K562 (cell line): ENCODE results near the gene PCNX2. TPM values are rescaled to one million over a fixed set of nuclear protein-coding genes. Genes with fewer than 3 reads are reported as not detected.

Source experiments
- ATAC-seq: fragments of 200-7000 bp; cut with Tn5 transposase; 3 replicates; pipeline ENCODE4 v1.9.1; 2020; ENCODE audit warnings: moderate library complexity
- BruUV-seq: library from RNA; stranded (reverse); fragments of 400-500 nt; replicated peaks from 2 replicates; lab custom pipeline; 2021; lab: Mats Ljungman, UMichigan
- CTCF ChIA-PET: fragments of 300-600 bp; formaldehyde crosslinking; extraction: SDS; loops from one replicate; lab custom pipeline; 2021; ENCODE audit warnings: low intra/inter-chr PET ratio; lab: Yijun Ruan, JAX
- POLR2A ChIA-PET: fragments of 300-600, 350-650 bp; sonication (Branson Sonifier 250); formaldehyde crosslinking; extraction: SDS; loops from one replicate; lab custom pipeline; 2021; ENCODE audit warnings: antibody characterized with exemption, inconsistent platforms; lab: Yijun Ruan, JAX
- DNase-seq, 4 experiments: peaks; one replicate each; pipeline versions ENCODE4 v3.0.0 to v3.0.0-alpha.2; 2011 to 2018; ENCODE audit warnings: low spot score in 3 of 4, mixed read lengths in 3 of 4; ENCODE audit errors: extremely low read depth in 1 of 4
- FAIRE-seq: peaks from 2 replicates; lab custom pipeline; 2011; peaks lifted over from hg19 to GRCh38; lab: Jason Lieb, UNC
- H2AFZ ChIP-seq: 2 replicates; pipeline ENCODE4 v1.6.0; 2011; ENCODE audit warnings: low read depth, low read length, control low read depth, inconsistent platforms
- H3K27ac ChIP-seq: fragments of 200-600 bp; 3 replicates; pipeline ENCODE4 v1.8.0; 2011; ENCODE audit warnings: low read depth, mild to moderate bottlenecking, control low read depth, inconsistent platforms, low read length, moderate library complexity, mixed read lengths; ENCODE audit errors: extremely low read depth
- H3K27me3 ChIP-seq, 2 experiments: fragments of 300-600 bp in 1 of 2; 2 replicates in 1 of 2; 3 replicates in 1 of 2; pipeline versions ENCODE4 v1.6.0 to v1.8.0; 2011; ENCODE audit warnings: inconsistent platforms in 2 of 2, low read length in 2 of 2, mild to moderate bottlenecking in 1 of 2, mixed read lengths in 1 of 2, moderate library complexity in 1 of 2; ENCODE audit not compliant: control insufficient read depth in 2 of 2, insufficient read depth in 2 of 2
- H3K36me3 ChIP-seq: fragments of 300-600 bp; 3 replicates; pipeline ENCODE4 v1.8.0; 2011; ENCODE audit warnings: mild to moderate bottlenecking, low read length, inconsistent platforms; ENCODE audit not compliant: control insufficient read depth, insufficient read depth
- H3K4me1 ChIP-seq, 2 experiments: fragments of 200-600 bp in 1 of 2; replicated peaks in 1 of 2; 2 replicates in 1 of 2; 3 replicates in 1 of 2; pipeline versions ENCODE4 v1.5.1 to v1.8.0; 2011; ENCODE audit warnings: inconsistent platforms in 2 of 2, low read length in 2 of 2, mild to moderate bottlenecking in 1 of 2, mixed read lengths in 1 of 2, moderate library complexity in 1 of 2; ENCODE audit not compliant: control insufficient read depth in 2 of 2, insufficient read depth in 2 of 2
- H3K4me2 ChIP-seq: 2 replicates; pipeline ENCODE4 v1.6.1; 2011; ENCODE audit warnings: low read length, control low read depth, inconsistent platforms, mixed read lengths; ENCODE audit not compliant: insufficient read depth
- H3K4me3 ChIP-seq: fragments of 200-600 bp; sonication (generic), shearing (Covaris generic); 2 replicates; pipeline ENCODE4 v1.5.1; 2016; ENCODE audit warnings: control low read depth, inconsistent platforms
- H3K79me2 ChIP-seq: fragments of 200-600 bp; 3 replicates; pipeline ENCODE4 v1.8.0; 2011; ENCODE audit warnings: low read length, inconsistent platforms; ENCODE audit not compliant: control insufficient read depth, insufficient read depth
- H3K9ac ChIP-seq, 2 experiments: 2 replicates each; pipeline versions ENCODE4 v1.6.0 to v1.6.1; 2011; ENCODE audit warnings: low read depth in 2 of 2, low read length in 2 of 2, control low read depth in 1 of 2, inconsistent platforms in 1 of 2, mild to moderate bottlenecking in 1 of 2, mixed read lengths in 1 of 2; ENCODE audit not compliant: insufficient read depth in 1 of 2
- H3K9me1 ChIP-seq: one replicate; pipeline ENCODE4 v1.6.0; 2011; ENCODE audit warnings: inconsistent platforms, mild to moderate bottlenecking, low read length, moderate library complexity; ENCODE audit not compliant: control insufficient read depth, insufficient read depth
- H3K9me3 ChIP-seq: replicated peaks from 2 replicates; pipeline ENCODE4 v1.5.1; 2011; ENCODE audit warnings: low read depth, low read length, inconsistent platforms; ENCODE audit not compliant: control insufficient read depth, insufficient read depth
- H4K20me1 ChIP-seq: replicated peaks from 2 replicates; pipeline ENCODE4 v1.6.1; 2011; ENCODE audit warnings: low read length, inconsistent platforms, mixed read lengths; ENCODE audit not compliant: control insufficient read depth, insufficient read depth
- GATAD2A ChIP-seq: fragments of 450-650 bp; IDR thresholded peaks from 2 replicates; pipeline ENCODE4 v1.6.1; 2017
- HDAC2 ChIP-seq: fragments of 450-650 bp; IDR thresholded peaks from 2 replicates; pipeline ENCODE4 v1.6.1; 2016; ENCODE audit warnings: mild to moderate bottlenecking
- MAZ ChIP-seq, 2 experiments: fragments of 450-650 bp in 1 of 2; sonication (generic) in 1 of 2; formaldehyde crosslinking; IDR thresholded peaks in 1 of 2; conservative IDR thresholded peaks in 1 of 2; 2 replicates each; pipeline versions ENCODE4 v1.4.0 to v1.5.0; 2020; ENCODE audit warnings: mild to moderate bottlenecking in 1 of 2, missing genetic modification reagents in 1 of 2
- PBX2 ChIP-seq, 2 experiments: IDR thresholded peaks in 1 of 2; conservative IDR thresholded peaks in 1 of 2; 2 replicates each; pipeline ENCODE4 v1.6.1; 2016; ENCODE audit warnings: low read depth in 2 of 2, mild to moderate bottlenecking in 1 of 2, missing compliant biosample characterization in 1 of 2, missing genetic modification characterization in 1 of 2, moderate library complexity in 1 of 2
- RAD21 ChIP-seq, 2 experiments: fragments of 250-450 bp in 1 of 2; fragments of 450-650 bp in 1 of 2; sonication (Bioruptor Pico) in 1 of 2; formaldehyde crosslinking in 1 of 2; IDR thresholded peaks in 1 of 2; conservative IDR thresholded peaks in 1 of 2; 2 replicates each; pipeline versions ENCODE4 v1.4.0 to v1.8.0; 2020 to 2022; ENCODE audit warnings: mild to moderate bottlenecking in 2 of 2, moderate library complexity in 1 of 2
- RNF2 ChIP-seq: sonication (generic); IDR thresholded peaks from 2 replicates; pipeline ENCODE4 v1.6.1; 2016
- TSHZ1 ChIP-seq: fragments of 250-450 bp; sonication (Bioruptor Pico); IDR thresholded peaks from 2 replicates; pipeline ENCODE4 v1.4.0; 2020; ENCODE audit warnings: mild to moderate bottlenecking, moderate library complexity
- XRCC4 ChIP-seq: IDR thresholded peaks from one replicate; pipeline ENCODE4 v1.6.1; 2011; ENCODE audit not compliant: insufficient read depth, insufficient read length; ENCODE audit errors: extremely low read depth
- ZBTB5 ChIP-seq: fragments of 450-650 bp; IDR thresholded peaks from 2 replicates; pipeline ENCODE4 v1.6.1; 2017; ENCODE audit warnings: antibody characterized with exemption
- ZKSCAN3 ChIP-seq: fragments of 250-450 bp; sonication (Bioruptor Pico); IDR thresholded peaks from 2 replicates; pipeline ENCODE4 v1.4.0; 2020
- WGBS: fragments of 100-300 bp; shearing (Covaris generic); methylation state at CpG from one replicate; pipeline ENCODE4 v1.1.6; 2016; ENCODE audit warnings: low coverage, mixed read lengths; ENCODE audit not compliant: insufficient coverage; ENCODE audit errors: missing lambda C conversion rate; 5-methylcytosine and 5-hydroxymethylcytosine counted together
- in situ Hi-C: fragments of 300-500 bp; cut with MboI; formaldehyde crosslinking; loops from 4 replicates; pipeline ENCODE4 v1.15.0; 2018; ENCODE audit warnings: inconsistent platforms, mixed read lengths
- intact Hi-C: fragments of 100-400 bp; cut with micrococcal nuclease; formaldehyde crosslinking; loops from 2 replicates; pipeline ENCODE4 v1.14.2; 2022
- polyA plus RNA-seq, 8 experiments: library from polyadenylated mRNA; depleted of rRNA in 4 of 8; stranded (reverse) in 5 of 8; unstranded in 3 of 8; fragments of >200 nt; fragmentation: Nextera tagmentation in 2 of 8; fragmentation: Illumina TruSeq in 1 of 8; extraction: Ambion mirVana in 2 of 8; extraction: Trizol in 1 of 8; gene quantifications; 2 replicates each; pipeline versions ENCODE4 v1.2.1 to v1.2.3, GENCODE V29; 2011 to 2014; ENCODE audit warnings: inconsistent platforms in 1 of 8, missing spikeins in 1 of 8
- total RNA-seq, 7 experiments: library from RNA; depleted of rRNA in 6 of 7; stranded (reverse); fragments of >200 nt in 6 of 7; fragmentation: Illumina TruSeq in 2 of 7; extraction: Trizol in 2 of 7; gene quantifications; 2 replicates each; pipeline versions ENCODE4 v1.2.1 to v1.2.3, GENCODE V29; 2011 to 2021; ENCODE audit warnings: low replicate concordance in 1 of 7

The PCNX2 gene
- total and polyA plus RNA-seq, 9 of the 15 experiments (the other 6 are each of a cell fraction or from before 2014, with no cell fraction given), result 0.07 to 0.33 TPM; not detected in 7

- no peaks in the 10 kb centered on the region for H3K9me1 ChIP-seq
- WGBS, result 96% methylated on average over 2 of the region's 2 CpGs
- H4K20me1 ChIP-seq, result 0 out of 2 replicates have a peak, but pooled peaks cover 4% of the 10 kb centered on the region
- in situ Hi-C loops, result no loop called here
- no peak overlapping the region for H3K27ac ChIP-seq
- H3K4me1 ChIP-seq, result peaks cover 9 to 10% of the 10 kb centered on the region in 2 experiments; a peak in 3 of 5 replicates
- intact Hi-C loops, result loop anchor here (10.0 kb wide), 1 partner anchor 318 kb away; the partner anchor contains the start of gene SIPA1L2
- no peak overlapping the region for H3K9ac ChIP-seq
- H3K4me3 ChIP-seq, result no peak overlapping the region
- FAIRE-seq (peak; percentile 92), ATAC-seq (peak; percentile 78), DNase-seq (peak; percentile 68 to 73 (median 71))
- ChIA-PET CTCF (no interaction called here), POLR2A (interaction anchor here (0.6 to 0.9 kb wide), 3 partner anchors 54 to 1209 kb away, joined by 3 read pairs; no protein-coding TSS in a partner anchor)
- H3K36me3 ChIP-seq, result peaks cover 17% of the 10 kb centered on the region; the same call in 2 of the 3 replicates
- no TSS peak for BruUV-seq
- no peak overlapping the region for H3K4me2 ChIP-seq
- no peaks in the 10 kb centered on the region for H3K9me3 ChIP-seq
- H2AFZ ChIP-seq, result no peak overlapping the region
- H3K27me3 ChIP-seq, result no peaks in the 10 kb centered on the region
- H3K79me2 ChIP-seq, result peaks cover 28% of the 10 kb centered on the region
- TF ChIP-seq RAD21 (CRISPR knock-in tag; conservative IDR thresholded peaks at IDR 0.05 in 1 of 2, IDR thresholded peaks at IDR 0.05 in 1 of 2) (peak; percentile 50 to 51), PBX2 (CRISPR knock-in tag; IDR thresholded peaks at IDR 0.05; ENCODE audit: low read depth) (no peak), PBX2 (tag; conservative IDR thresholded peaks at IDR 0.05; ENCODE audit: low read depth) (0 out of 2 replicates have a peak, but pooled peaks have one; percentile 26), HDAC2 (no peak), TSHZ1 (CRISPR knock-in tag) (no peak), GATAD2A (no peak), XRCC4 (no peak), RNF2 (no peak), MAZ (CRISPR knock-in tag; conservative IDR thresholded peaks at IDR 0.05 in 1 of 2, IDR thresholded peaks at IDR 0.05 in 1 of 2) (0 out of 4 replicates have a peak, but pooled peaks of 1 of the 2 experiments have one; percentile 22), ZBTB5 (no peak), ZKSCAN3 (no peak)
Measured at GRCh38 chr1:232952514-232953499, 342.7 kb downstream of the PCNX2 start.
